CD4-positive, alpha-beta memory T cell (primary cell): Measurements from ENCODE around the gene PPM1B. TPM values are rescaled to one million over a fixed set of nuclear protein-coding genes. Genes with fewer than 3 reads are reported as not detected.

Experiments
- CTCF ChIA-PET: fragments of 350-600 bp; sonication (Branson Sonifier 250); formaldehyde crosslinking; loops from one replicate; lab custom pipeline; 2021; ENCODE audit warnings: inconsistent platforms; ENCODE audit not compliant: partially characterized antibody; lab: Charles Lee
- POLR2A ChIA-PET: fragments of 350-600 bp; sonication (Branson Sonifier 250); formaldehyde crosslinking; loops from one replicate; lab custom pipeline; 2021; ENCODE audit not compliant: partially characterized antibody; lab: Charles Lee
- DNase-seq, 5 donors: peaks; one replicate each; pipeline versions ENCODE4 v3.0.0 to v3.0.0-alpha.2; 2020 to 2022; ENCODE audit warnings: mixed read lengths in 1 of 5
- H3K27ac ChIP-seq: one replicate; pipeline ENCODE4 v1.7.0; 2013; ENCODE audit warnings: low read depth, low read length
- H3K27me3 ChIP-seq: 2 replicates; pipeline ENCODE4 v1.7.0; 2013; ENCODE audit warnings: mild to moderate bottlenecking, low read length, moderate library complexity; ENCODE audit not compliant: insufficient read depth
- H3K36me3 ChIP-seq: 2 replicates; pipeline ENCODE4 v1.7.0; 2013; ENCODE audit warnings: mild to moderate bottlenecking, low read length, moderate library complexity; ENCODE audit not compliant: insufficient read depth
- H3K4me1 ChIP-seq: 2 replicates; pipeline ENCODE4 v1.7.0; 2013; ENCODE audit warnings: mild to moderate bottlenecking, low read length, moderate library complexity; ENCODE audit not compliant: insufficient read depth
- H3K4me3 ChIP-seq, 2 donors: one replicate each; pipeline ENCODE4 v1.7.0; 2013; ENCODE audit warnings: low read length in 2 of 2, mild to moderate bottlenecking in 1 of 2
- H3K9me3 ChIP-seq, 2 donors: one replicate each; pipeline ENCODE4 v1.7.0; 2013; ENCODE audit warnings: low read length in 2 of 2, control low read depth in 1 of 2; ENCODE audit not compliant: control insufficient read depth in 1 of 2
- H3K27ac Mint-ChIP-seq, 7 donors: one replicate each; pipeline ENCODE4 v1.8.0; 2020 to 2021; ENCODE audit warnings: mixed read lengths in 7 of 7, mild to moderate bottlenecking in 6 of 7, inconsistent platforms in 3 of 7, moderate library complexity in 3 of 7
- H3K27me3 Mint-ChIP-seq, 2 donors: one replicate each; pipeline ENCODE4 v1.8.0; 2020 to 2021; ENCODE audit warnings: mixed read lengths in 2 of 2
- H3K36me3 Mint-ChIP-seq, 2 donors: one replicate each; pipeline ENCODE4 v1.8.0; 2020 to 2021; ENCODE audit warnings: mixed read lengths in 2 of 2, inconsistent platforms in 1 of 2, mild to moderate bottlenecking in 1 of 2
- H3K4me1 Mint-ChIP-seq, 4 donors: one replicate each; pipeline ENCODE4 v1.8.0; 2020 to 2021; ENCODE audit warnings: mixed read lengths in 4 of 4, mild to moderate bottlenecking in 1 of 4
- H3K4me3 Mint-ChIP-seq, 8 donors: one replicate each; pipeline ENCODE4 v1.8.0; 2020 to 2021; ENCODE audit warnings: mixed read lengths in 8 of 8, mild to moderate bottlenecking in 7 of 8, moderate library complexity in 6 of 8, inconsistent platforms in 3 of 8
- H3K9me3 Mint-ChIP-seq, 8 donors: one replicate each; pipeline ENCODE4 v1.8.0; 2020 to 2021; ENCODE audit warnings: mixed read lengths in 8 of 8, mild to moderate bottlenecking in 5 of 8, inconsistent platforms in 3 of 8, moderate library complexity in 1 of 8
- intact Hi-C: fragments of 100-400 bp; cut with micrococcal nuclease; formaldehyde crosslinking; loops from one replicate; pipeline ENCODE4 v1.15.1; 2023
- polyA plus RNA-seq, 2 donors: library from polyadenylated mRNA; unstranded; fragments of 300-500 nt; fragmentation: Illumina TruSeq; gene quantifications; one replicate each; pipeline ENCODE4 v1.2.3, GENCODE V29; 2021
- total RNA-seq, 2 experiments: library from RNA; stranded (reverse); gene quantifications; one replicate each; pipeline ENCODE4 v1.2.3, GENCODE V29; 2021

The PPM1B gene
- total and polyA plus RNA-seq, 4 experiments from 2014 or later: 52.4 to 79.3 (median 65.1) TPM

DNA sequence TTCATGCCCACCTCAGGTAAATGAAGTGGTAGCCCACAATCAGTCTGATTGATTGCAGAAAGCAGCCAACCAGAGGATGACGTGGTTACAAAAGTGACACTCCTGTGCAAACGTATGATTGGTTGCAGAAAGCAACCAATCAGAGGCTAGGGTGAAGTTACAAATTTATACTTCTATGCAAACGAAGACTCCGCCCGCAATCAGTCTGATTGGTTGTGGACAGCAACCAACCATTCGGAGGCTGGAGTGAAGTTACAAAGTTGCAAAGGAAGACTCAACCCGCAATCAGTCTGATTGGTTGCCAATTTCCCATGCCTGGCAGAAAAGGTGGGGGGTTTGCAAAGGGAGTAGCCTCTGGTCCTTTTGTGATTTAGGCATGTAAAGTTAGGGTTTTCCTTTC is 102.6 kb downstream of the PPM1B start:
- intact Hi-C loops: no loop called here
- Histone ChIP-seq H3K27me3 (no peaks in the 10 kb centered on the region), H3K4me1 (no peaks in the 10 kb centered on the region), H3K4me3 (no peak overlapping the region), H3K27ac (no peak overlapping the region), H3K36me3 (no peaks in the 10 kb centered on the region), H3K9me3 (no peaks in the 10 kb centered on the region)
- ChIA-PET CTCF (interaction anchor here (1.1 kb wide), 1 partner anchor 27 kb away, joined by 3 read pairs; no protein-coding TSS in a partner anchor), POLR2A (no interaction called here)
- Mint-ChIP-seq H3K9me3 (peaks cover 0 to 3% (median 0%) of the 10 kb centered on the region in 8 donors), H3K4me1 (peaks cover 0 to 6% (median 0%) of the 10 kb centered on the region in 4 donors), H3K27me3 (peaks cover 0 to 2% of the 10 kb centered on the region in 2 donors), H3K4me3 (no peak overlapping the region), H3K36me3 (no peaks in the 10 kb centered on the region), H3K27ac (no peak overlapping the region)
- DNase-seq: no peak

DNA sequence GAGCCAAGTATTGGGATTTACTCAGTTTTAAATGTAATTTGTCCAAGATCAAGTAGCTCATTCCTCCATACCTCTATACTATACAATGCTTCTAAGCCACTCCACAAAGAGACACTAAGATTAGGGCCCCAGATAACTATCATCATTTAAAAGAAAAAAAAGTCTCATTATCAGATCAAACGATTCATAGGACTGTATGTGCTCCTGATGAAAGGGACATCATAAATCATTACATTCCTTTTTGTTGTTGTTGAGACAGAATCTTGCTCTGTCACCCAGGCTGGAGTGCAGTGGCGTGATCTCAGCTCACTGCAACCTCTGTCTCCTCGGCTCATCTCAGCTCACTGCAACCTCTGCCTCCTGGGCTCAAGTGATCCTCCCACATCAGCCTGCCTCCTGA is 104.4 kb downstream of the PPM1B start:
- Histone ChIP-seq H3K4me1 (no peaks in the 10 kb centered on the region), H3K4me3 (no peak overlapping the region), H3K36me3 (no peaks in the 10 kb centered on the region), H3K9me3 (no peaks in the 10 kb centered on the region), H3K27me3 (no peaks in the 10 kb centered on the region), H3K27ac (no peak overlapping the region)
- H3K27me3 Mint-ChIP-seq: peaks cover 0 to 2% of the 10 kb centered on the region in 2 donors
- H3K36me3 Mint-ChIP-seq: no peaks in the 10 kb centered on the region
- H3K9me3 Mint-ChIP-seq: peaks cover 0 to 3% (median 0%) of the 10 kb centered on the region in 8 donors
- CTCF ChIA-PET: no interaction called here
- no peak for DNase-seq
- H3K27ac Mint-ChIP-seq: no peak overlapping the region
- POLR2A ChIA-PET: no interaction called here
- intact Hi-C loops: no loop called here
- no peak overlapping the region for H3K4me3 Mint-ChIP-seq
- H3K4me1 Mint-ChIP-seq: peaks cover 0 to 6% (median 0%) of the 10 kb centered on the region in 4 donors

DNA sequence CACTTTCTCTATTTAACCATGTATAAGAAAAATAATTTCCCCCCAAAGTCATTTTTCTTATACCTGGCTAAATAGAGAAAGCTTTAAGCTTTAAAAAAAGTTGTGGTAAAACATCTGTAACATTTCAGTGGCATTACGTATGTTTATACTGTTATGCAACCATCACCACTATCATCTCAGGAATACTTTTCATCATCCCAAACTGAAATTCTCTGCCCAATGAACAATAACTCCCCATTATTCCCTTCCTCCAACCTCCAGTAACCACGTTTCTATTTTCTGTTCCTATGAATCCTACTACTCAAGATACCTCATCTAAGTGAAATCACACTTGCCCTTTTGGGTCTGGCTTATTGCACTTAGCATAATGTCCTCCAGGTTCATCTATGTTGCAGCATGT is 104.9 kb downstream of the PPM1B start:
- Mint-ChIP-seq H3K36me3 (no peaks in the 10 kb centered on the region), H3K9me3 (peaks cover 0 to 3% (median 0%) of the 10 kb centered on the region in 8 donors), H3K27ac (peak overlapping the region in 1 of 7 donors; percentile 26), H3K27me3 (peaks cover 0 to 2% of the 10 kb centered on the region in 2 donors), H3K4me3 (no peak overlapping the region), H3K4me1 (peaks cover 0 to 6% (median 0%) of the 10 kb centered on the region in 4 donors)
- ChIA-PET POLR2A (no interaction called here), CTCF (interaction anchor here (0.7 kb wide), 1 partner anchor 10 kb away, joined by 3 read pairs; no protein-coding TSS in a partner anchor)
- no peaks in the 10 kb centered on the region for H3K36me3 ChIP-seq
- no peaks in the 10 kb centered on the region for H3K27me3 ChIP-seq
- no peaks in the 10 kb centered on the region for H3K4me1 ChIP-seq
- intact Hi-C loops: no loop called here
- DNase-seq: no peak
- no peak overlapping the region for H3K4me3 ChIP-seq
- no peak overlapping the region for H3K27ac ChIP-seq
- H3K9me3 ChIP-seq: no peaks in the 10 kb centered on the region

DNA sequence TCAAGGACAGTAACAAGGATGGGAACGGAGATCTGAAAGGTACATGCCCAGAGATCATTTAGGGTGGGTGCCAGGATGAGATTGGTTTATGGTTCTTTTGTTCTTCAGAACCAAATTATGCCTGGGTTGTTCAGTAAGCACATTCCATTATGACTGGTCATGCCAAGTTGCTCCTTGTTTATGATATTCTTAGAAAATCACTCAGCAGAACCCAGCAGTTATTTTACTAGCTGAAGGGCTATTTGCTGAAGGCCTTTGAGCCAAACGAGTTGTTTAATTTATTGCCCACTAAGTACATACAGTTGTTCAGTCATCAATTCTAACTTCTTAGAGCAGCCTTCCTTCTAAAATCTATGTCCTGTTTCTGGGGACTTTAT is 107.2 kb downstream of the PPM1B start:
- Mint-ChIP-seq H3K4me1 (peaks cover 0 to 4% (median 0%) of the 10 kb centered on the region in 4 donors), H3K27me3 (peaks cover 0 to 4% of the 10 kb centered on the region in 2 donors), H3K27ac (no peak overlapping the region), H3K9me3 (no peaks in the 10 kb centered on the region), H3K4me3 (no peak overlapping the region), H3K36me3 (no peaks in the 10 kb centered on the region)
- Histone ChIP-seq H3K36me3 (no peaks in the 10 kb centered on the region), H3K27ac (no peak overlapping the region), H3K27me3 (no peaks in the 10 kb centered on the region), H3K4me1 (no peaks in the 10 kb centered on the region), H3K4me3 (no peak overlapping the region), H3K9me3 (no peaks in the 10 kb centered on the region)
- ChIA-PET POLR2A (no interaction called here), CTCF (no interaction called here)
- no peak for DNase-seq
- intact Hi-C loops: no loop called here

DNA sequence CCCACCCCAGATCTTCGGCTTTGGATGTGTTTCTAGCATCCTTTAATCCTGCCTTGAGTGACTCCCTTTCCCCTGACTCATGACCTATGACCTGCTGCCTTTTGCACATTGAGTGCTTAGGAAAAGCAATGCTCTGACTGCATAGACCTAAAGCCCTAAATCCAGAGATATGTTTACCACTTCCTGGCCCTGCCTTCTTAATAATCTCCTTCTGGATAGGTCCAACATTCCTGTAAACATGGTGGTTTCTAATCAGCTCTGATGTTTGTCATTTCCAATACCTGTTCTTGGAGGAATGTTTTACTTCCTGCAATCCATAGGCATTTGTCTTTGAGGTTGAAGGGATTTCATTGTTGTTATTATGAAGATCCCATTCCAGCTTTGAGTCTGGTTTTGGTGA is 108.9 kb downstream of the PPM1B start:
- Mint-ChIP-seq H3K27ac (no peak overlapping the region), H3K27me3 (peaks cover 0 to 3% of the 10 kb centered on the region in 2 donors), H3K4me1 (peaks cover 0 to 4% (median 0%) of the 10 kb centered on the region in 4 donors), H3K4me3 (no peak overlapping the region), H3K9me3 (no peaks in the 10 kb centered on the region), H3K36me3 (no peaks in the 10 kb centered on the region)
- ChIA-PET POLR2A (no interaction called here), CTCF (interaction anchor here (1.0 kb wide), 1 partner anchor 202 kb away, joined by 3 read pairs; no protein-coding TSS in a partner anchor)
- Histone ChIP-seq H3K9me3 (no peaks in the 10 kb centered on the region), H3K4me1 (no peaks in the 10 kb centered on the region), H3K4me3 (no peak overlapping the region), H3K27me3 (no peaks in the 10 kb centered on the region), H3K36me3 (no peaks in the 10 kb centered on the region), H3K27ac (no peak overlapping the region)
- intact Hi-C loops: no loop called here
- DNase-seq: no peak

DNA sequence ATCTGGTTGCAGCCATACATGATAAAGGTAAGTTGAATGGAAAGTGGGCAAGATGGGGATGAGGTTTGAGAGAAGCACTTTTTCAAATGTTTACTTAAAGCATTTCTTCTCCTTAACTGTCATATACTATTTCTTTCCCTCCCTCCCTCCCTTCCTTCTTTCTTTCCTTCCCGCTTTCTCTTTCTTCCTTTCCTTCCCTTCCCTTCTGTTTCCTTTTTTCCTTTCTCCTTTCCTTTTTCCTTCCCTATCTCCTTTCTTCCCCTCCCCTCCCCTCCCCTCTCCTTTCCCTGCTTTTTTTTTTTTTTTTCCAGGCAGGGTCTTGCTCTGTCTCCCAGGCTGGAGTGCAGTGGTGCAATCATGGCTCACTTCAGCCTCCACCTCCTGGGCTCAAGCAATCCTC is 112.2 kb downstream of the PPM1B start:
- Histone ChIP-seq H3K4me3 (no peak overlapping the region), H3K4me1 (no peaks in the 10 kb centered on the region), H3K36me3 (no peaks in the 10 kb centered on the region), H3K27me3 (no peaks in the 10 kb centered on the region), H3K27ac (no peak overlapping the region), H3K9me3 (no peaks in the 10 kb centered on the region)
- Mint-ChIP-seq H3K4me3 (no peak overlapping the region), H3K27ac (no peak overlapping the region), H3K4me1 (no peaks in the 10 kb centered on the region), H3K9me3 (no peaks in the 10 kb centered on the region), H3K27me3 (peaks cover 0 to 5% of the 10 kb centered on the region in 2 donors), H3K36me3 (no peaks in the 10 kb centered on the region)
- intact Hi-C loops: no loop called here
- DNase-seq: no peak
- CTCF ChIA-PET: interaction anchor here (0.7 kb wide), 1 partner anchor 30 kb away, joined by 3 read pairs; no protein-coding TSS in a partner anchor
- POLR2A ChIA-PET: no interaction called here
